Right lobe of liver (tissue), 6 donors: ENCODE results near the gene LRRN2. TPM values are rescaled to one million over a fixed set of nuclear protein-coding genes. Genes with fewer than 3 reads are reported as not detected.

Source experiments
- ATAC-seq, 4 donors: fragments of 200-7000 bp; cut with Tn5 transposase; one replicate each; pipeline ENCODE4 v1.9.1; 2020; ENCODE audit warnings: mild to moderate bottlenecking in 4 of 4, moderate library complexity in 4 of 4
- DNase-seq, 3 donors: peaks; one replicate each; pipeline ENCODE4 v3.0.0-alpha.2; 2020
- H3K27ac ChIP-seq, 3 donors: fragments of 200-600 bp; one replicate each; pipeline ENCODE4 v1.8.0; 2022
- H3K27me3 ChIP-seq, 2 donors: fragments of 200-600 bp; one replicate each; pipeline ENCODE4 v1.8.0; 2022
- H3K36me3 ChIP-seq, 4 donors: fragments of 200-600 bp; sonication (generic) in 1 of 4; one replicate each; pipeline versions ENCODE4 v1.5.1 to v1.8.0; 2017 to 2022; ENCODE audit warnings: control low read depth in 1 of 4
- H3K4me1 ChIP-seq, 4 donors: fragments of 200-600 bp; sonication (generic) in 1 of 4; one replicate each; pipeline versions ENCODE4 v1.5.1 to v1.8.0; 2017 to 2022; ENCODE audit warnings: control low read depth in 1 of 4
- H3K4me3 ChIP-seq, 3 donors: fragments of 200-600 bp; one replicate each; pipeline ENCODE4 v1.8.0; 2022
- H3K9me3 ChIP-seq, 4 donors: fragments of 200-600 bp; sonication (generic) in 1 of 4; one replicate each; pipeline versions ENCODE4 v1.5.1 to v1.8.0; 2017 to 2022; ENCODE audit warnings: control low read depth in 1 of 4
- POLR2A ChIP-seq: fragments of 450-650 bp; IDR thresholded peaks from one replicate; pipeline ENCODE4 v1.6.1; 2017; ENCODE audit warnings: antibody characterized with exemption, mild to moderate bottlenecking
- WGBS: methylation state at CpG from one replicate; pipeline ENCODE4 v1.1.6; 2018; ENCODE audit warnings: low coverage, low lambda C conversion rate; ENCODE audit not compliant: insufficient coverage; ENCODE audit errors: missing lambda C conversion rate; 5-methylcytosine and 5-hydroxymethylcytosine counted together
- intact Hi-C, 2 donors: fragments of 100-400 bp; cut with DNase I; formaldehyde crosslinking; loops; one replicate each; pipeline versions ENCODE4 v1.11.2 to v1.14.1; 2022
- total RNA-seq, 6 experiments: library from RNA; depleted of rRNA in 2 of 6; stranded (reverse); fragments of >200 nt in 2 of 6; fragmentation: NEBNext Ultra II Directional in 3 of 6; extraction: Animal tissue kit (Norgen Biotek cat#: 25700) in 3 of 6; gene quantifications; one replicate each; pipeline versions ENCODE4 v1.1.0 to v1.2.4, GENCODE V29; 2016 to 2023
- TF ChIP-seq, protein P1 (sequence below), 4 donors: fragments of 200-600 bp in 3 of 4; fragments of 450-650 bp in 1 of 4; IDR thresholded peaks; one replicate each; pipeline versions ENCODE4 v1.5.1 to v1.8.0; 2016 to 2022; ENCODE audit warnings: antibody characterized with exemption in 4 of 4, mild to moderate bottlenecking in 2 of 4
- donor health status: DM: no; HTN: yes; CAD: no.
- donor health status: DM: no; HTN: no; CAD: no.
- donor health status: DM: no; HTN: no; CAD: no.
- donor health status: DM: no; HTN: yes; CAD: no.
- donor health status: DM: no; HTN: yes; CAD: no.

Gene LRRN2
- total RNA-seq, 6 experiments from 2014 or later: 0.07 to 0.78 (median 0.25) TPM

- Histone ChIP-seq H3K4me3 (no peak overlapping the region), H3K27me3 (no peaks in the 10 kb centered on the region), H3K27ac (no peak overlapping the region), H3K4me1 (no peaks in the 10 kb centered on the region), H3K9me3 (no peaks in the 10 kb centered on the region), H3K36me3 (no peaks in the 10 kb centered on the region)
- WGBS: 77% methylated on average over 5 of the region's 5 CpGs
- intact Hi-C loops: loop anchor here in 1 of 2 donors (10.0 kb wide), 1 partner anchor 47 kb away; the partner anchor contains the start of gene LRRN2
- DNase-seq (no peak), ATAC-seq (no peak)
- TF ChIP-seq POLR2A: no peak
- TF ChIP-seq, protein P1, sequence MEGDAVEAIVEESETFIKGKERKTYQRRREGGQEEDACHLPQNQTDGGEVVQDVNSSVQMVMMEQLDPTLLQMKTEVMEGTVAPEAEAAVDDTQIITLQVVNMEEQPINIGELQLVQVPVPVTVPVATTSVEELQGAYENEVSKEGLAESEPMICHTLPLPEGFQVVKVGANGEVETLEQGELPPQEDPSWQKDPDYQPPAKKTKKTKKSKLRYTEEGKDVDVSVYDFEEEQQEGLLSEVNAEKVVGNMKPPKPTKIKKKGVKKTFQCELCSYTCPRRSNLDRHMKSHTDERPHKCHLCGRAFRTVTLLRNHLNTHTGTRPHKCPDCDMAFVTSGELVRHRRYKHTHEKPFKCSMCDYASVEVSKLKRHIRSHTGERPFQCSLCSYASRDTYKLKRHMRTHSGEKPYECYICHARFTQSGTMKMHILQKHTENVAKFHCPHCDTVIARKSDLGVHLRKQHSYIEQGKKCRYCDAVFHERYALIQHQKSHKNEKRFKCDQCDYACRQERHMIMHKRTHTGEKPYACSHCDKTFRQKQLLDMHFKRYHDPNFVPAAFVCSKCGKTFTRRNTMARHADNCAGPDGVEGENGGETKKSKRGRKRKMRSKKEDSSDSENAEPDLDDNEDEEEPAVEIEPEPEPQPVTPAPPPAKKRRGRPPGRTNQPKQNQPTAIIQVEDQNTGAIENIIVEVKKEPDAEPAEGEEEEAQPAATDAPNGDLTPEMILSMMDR (IDR thresholded peaks at IDR 0.05): no peak
Observed at GRCh38 chr1:204731985-204732575, 46.5 kb upstream of the LRRN2 start.

DNA sequence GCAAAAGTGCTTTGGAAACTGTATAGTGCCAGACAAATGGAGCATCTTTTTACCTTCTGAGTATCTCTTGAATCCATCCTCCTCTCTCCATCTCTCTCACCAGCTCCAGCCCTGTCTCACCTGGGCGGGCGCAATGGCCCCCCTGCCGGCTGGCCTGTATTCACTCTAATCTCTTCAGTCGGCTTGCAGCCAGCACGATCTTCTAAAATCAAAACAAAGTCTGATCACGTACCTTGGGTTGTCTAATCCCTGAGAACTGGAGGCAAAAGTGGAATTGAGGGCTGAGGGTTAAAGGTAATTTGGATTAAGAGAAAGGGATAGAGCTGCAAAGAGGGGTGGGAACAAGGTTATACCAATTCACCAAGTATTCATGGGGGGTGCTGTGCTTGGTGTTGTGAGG, 46.0 kb upstream of the LRRN2 start:
- intact Hi-C loops: loop anchor here in 1 of 2 donors (10.0 kb wide), 1 partner anchor 47 kb away; the partner anchor contains the start of gene LRRN2
- no peak for ATAC-seq
- WGBS: 49% methylated on average over 6 of the region's 6 CpGs

GRCh38 chr1:204730826-204731459, 45.4 kb upstream of the LRRN2 start:
- DNase-seq (no peak), ATAC-seq (no peak)
- Histone ChIP-seq H3K4me3 (no peak overlapping the region), H3K27me3 (no peaks in the 10 kb centered on the region), H3K9me3 (no peaks in the 10 kb centered on the region), H3K4me1 (no peaks in the 10 kb centered on the region), H3K27ac (no peak overlapping the region), H3K36me3 (no peaks in the 10 kb centered on the region)
- no peak for TF ChIP-seq POLR2A
- TF ChIP-seq, protein P1 (IDR thresholded peaks at IDR 0.05): no peak
- intact Hi-C loops: loop anchor here in 1 of 2 donors (10.0 kb wide), 1 partner anchor 46 kb away; the partner anchor contains the start of gene LRRN2
- WGBS: 44% methylated on average over 8 of the region's 9 CpGs

More for the DNA sequence above, 46.0 kb upstream of the LRRN2 start:
- no peaks in the 10 kb centered on the region for H3K27me3 ChIP-seq
- H3K4me3 ChIP-seq: no peak overlapping the region
- no peak for DNase-seq
- TF ChIP-seq POLR2A: no peak
- TF ChIP-seq, protein P1 (IDR thresholded peaks at IDR 0.05): no peak
- H3K27ac ChIP-seq: no peak overlapping the region
- no peaks in the 10 kb centered on the region for H3K4me1 ChIP-seq
- no peaks in the 10 kb centered on the region for H3K36me3 ChIP-seq
- no peaks in the 10 kb centered on the region for H3K9me3 ChIP-seq

DNA sequence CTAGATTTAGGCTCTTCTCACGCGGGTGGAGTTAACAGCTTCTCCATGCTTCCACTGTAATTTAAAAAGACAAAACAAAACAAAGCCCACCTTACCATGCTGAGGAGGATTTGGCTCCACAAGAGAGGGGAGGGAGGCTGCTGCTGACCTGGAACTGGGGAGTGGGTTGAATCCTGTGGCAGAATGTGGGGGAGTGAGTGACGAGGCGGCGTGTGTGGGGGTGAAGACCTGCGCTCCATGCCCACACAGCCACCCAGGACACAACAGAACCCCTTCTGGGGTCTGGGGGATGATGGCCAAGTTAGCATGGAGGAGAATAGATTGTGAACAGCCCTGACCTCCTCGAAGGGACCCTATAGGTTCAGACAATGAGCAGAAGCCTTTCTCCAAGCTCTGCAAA, 44.0 kb upstream of the LRRN2 start:
- TF ChIP-seq, protein P1 (IDR thresholded peaks at IDR 0.05): no peak
- TF ChIP-seq POLR2A: no peak
- H3K27me3 ChIP-seq: no peaks in the 10 kb centered on the region
- DNase-seq (no peak), ATAC-seq (no peak)
- no peak overlapping the region for H3K27ac ChIP-seq
- no peak overlapping the region for H3K4me3 ChIP-seq
- intact Hi-C loops: no loop called here
- no peaks in the 10 kb centered on the region for H3K4me1 ChIP-seq
- no peaks in the 10 kb centered on the region for H3K9me3 ChIP-seq
- no peaks in the 10 kb centered on the region for H3K36me3 ChIP-seq
- WGBS: 89% methylated on average over 2 of the region's 7 CpGs
